B cell (primary cell): Measurements from ENCODE around the gene RAB6C. TPM values are rescaled to one million over a fixed set of nuclear protein-coding genes. Genes with fewer than 3 reads are reported as not detected.
"Not testable (repeated sequence)": the region's sequence is repeated elsewhere in the genome, so short reads cannot be mapped to it uniquely, and the experiment has no call there.

Source experiments
- ATAC-seq: fragments of 200-7000 bp; cut with Tn5 transposase; one replicate; pipeline ENCODE4 v1.10.0; 2021; ENCODE audit warnings: low read depth, mild to moderate bottlenecking, moderate number of reproducible peaks, moderate library complexity
- CTCF ChIA-PET: fragments of 350-600 bp; sonication (Branson Sonifier 250); formaldehyde crosslinking; loops from one replicate; lab custom pipeline; 2021; ENCODE audit warnings: antibody characterized with exemption, inconsistent platforms; lab: Charles Lee
- POLR2A ChIA-PET: fragments of 350-600 bp; sonication (Branson Sonifier 250); formaldehyde crosslinking; loops from one replicate; lab custom pipeline; 2021; ENCODE audit warnings: antibody characterized with exemption; lab: Charles Lee
- DNase-seq: peaks from one replicate; pipeline ENCODE4 v3.0.0; 2013
- H2AFZ ChIP-seq: 2 replicates; pipeline ENCODE4 v1.6.1; 2012; ENCODE audit warnings: mild to moderate bottlenecking, low read depth, low read length; ENCODE audit not compliant: insufficient read depth, poor library complexity, severe bottlenecking
- H3K27ac ChIP-seq, 2 donors: 1 replicate in 1 of 2; 2 replicates in 1 of 2; pipeline ENCODE4 v1.5.1; 2012 to 2013; ENCODE audit warnings: low read length in 2 of 2, mild to moderate bottlenecking in 2 of 2, moderate library complexity in 1 of 2
- H3K27me3 ChIP-seq, 4 experiments: fragments of 200-600 bp in 1 of 4; sonication (generic) in 1 of 4; replicated peaks in 1 of 4; 1 replicate in 2 of 4; 2 replicates in 2 of 4; pipeline versions ENCODE4 v1.6.1 to v1.7.0; 2013 to 2016; ENCODE audit warnings: low read length in 3 of 4, mild to moderate bottlenecking in 2 of 4, mixed read lengths in 1 of 4, moderate library complexity in 1 of 4; ENCODE audit not compliant: insufficient read depth in 4 of 4, control insufficient read depth in 3 of 4; ENCODE audit errors: control extremely low read depth in 1 of 4
- H3K36me3 ChIP-seq, 2 experiments: replicated peaks in 1 of 2; 1 replicate in 1 of 2; 2 replicates in 1 of 2; pipeline versions ENCODE4 v1.6.1 to v1.7.1; 2013; ENCODE audit warnings: low read length in 1 of 2; ENCODE audit not compliant: insufficient read depth in 2 of 2, control insufficient read depth in 1 of 2; ENCODE audit errors: control extremely low read depth in 1 of 2, extremely low read depth in 1 of 2
- H3K4me1 ChIP-seq, 2 donors: fragments of 200-600 bp in 1 of 2; sonication (generic) in 1 of 2; 1 replicate in 1 of 2; 2 replicates in 1 of 2; pipeline versions ENCODE4 v1.5.1 to v1.6.1; 2013 to 2017; ENCODE audit warnings: low read length in 2 of 2; ENCODE audit not compliant: control insufficient read depth in 2 of 2, insufficient read depth in 2 of 2
- H3K4me2 ChIP-seq: replicated peaks from 2 replicates; pipeline ENCODE3; 2012; ENCODE audit warnings: mild to moderate bottlenecking, low read depth, low read length; ENCODE audit not compliant: poor library complexity, severe bottlenecking
- H3K4me3 ChIP-seq, 5 experiments: fragments of 200-600 bp in 1 of 5; sonication (generic) in 1 of 5; 1 replicate in 3 of 5; 2 replicates in 2 of 5; pipeline versions ENCODE4 v1.5.1 to v1.7.0; 2011 to 2016; ENCODE audit warnings: low read length in 4 of 5, mild to moderate bottlenecking in 4 of 5, low read depth in 2 of 5, control low read depth in 1 of 5, moderate library complexity in 1 of 5; ENCODE audit not compliant: insufficient read depth in 1 of 5; ENCODE audit errors: control extremely low read depth in 1 of 5, extremely low read depth in 1 of 5
- H3K79me2 ChIP-seq: fragments of 200-600 bp; sonication (generic); one replicate; pipeline ENCODE4 v1.6.0; 2016; ENCODE audit warnings: low read length; ENCODE audit not compliant: control insufficient read depth, insufficient read depth
- H3K9ac ChIP-seq: fragments of 200-600 bp; sonication (generic); 2 replicates; pipeline ENCODE4 v1.6.1; 2017; ENCODE audit warnings: mild to moderate bottlenecking, low read length, moderate library complexity
- H3K9me3 ChIP-seq, 3 donors: one replicate each; pipeline versions ENCODE4 v1.6.1 to v1.7.1; 2013; ENCODE audit warnings: low read length in 2 of 3; ENCODE audit not compliant: control insufficient read depth in 2 of 3, insufficient read depth in 1 of 3; ENCODE audit errors: control extremely low read depth in 1 of 3
- H4K20me1 ChIP-seq: 2 replicates; pipeline ENCODE4 v1.6.0; 2012; ENCODE audit warnings: mild to moderate bottlenecking, low read length; ENCODE audit not compliant: insufficient read depth, control insufficient read depth, poor library complexity, severe bottlenecking
- H3K27ac Mint-ChIP-seq: one replicate; pipeline ENCODE4 v1.8.0; 2021; ENCODE audit warnings: mixed read lengths
- H3K27me3 Mint-ChIP-seq: one replicate; pipeline ENCODE4 v1.8.0; 2021; ENCODE audit warnings: mixed read lengths
- H3K4me1 Mint-ChIP-seq: one replicate; pipeline ENCODE4 v1.8.0; 2021; ENCODE audit warnings: mixed read lengths
- H3K4me3 Mint-ChIP-seq: one replicate; pipeline ENCODE4 v1.8.0; 2021; ENCODE audit warnings: mixed read lengths
- H3K9me3 Mint-ChIP-seq: one replicate; pipeline ENCODE4 v1.8.0; 2022; ENCODE audit warnings: mixed read lengths; ENCODE audit not compliant: insufficient read depth
- EZH2 ChIP-seq: IDR thresholded peaks from 2 replicates; pipeline ENCODE4 v1.6.1; 2012; ENCODE audit warnings: borderline replicate concordance, low read depth, mild to moderate bottlenecking, moderate library complexity, low read length; ENCODE audit not compliant: insufficient read depth, poor library complexity, severe bottlenecking
- WGBS: methylation state at CpG from one replicate; pipeline ENCODE4 v1.1.5; 2013; ENCODE audit warnings: missing lambda C conversion rate; ENCODE audit not compliant: insufficient coverage; 5-methylcytosine and 5-hydroxymethylcytosine counted together
- intact Hi-C: fragments of 100-400 bp; cut with micrococcal nuclease; formaldehyde crosslinking; loops from one replicate; pipeline ENCODE4 v1.10.0; 2022
- polyA plus RNA-seq: library from polyadenylated mRNA; depleted of rRNA; stranded (reverse); fragments of >200 nt; gene quantifications from 2 replicates; pipeline ENCODE4 v1.2.3, GENCODE V29; 2012
- total RNA-seq, 2 donors: library from RNA; stranded (reverse); fragments of 120-200 nt in 1 of 2; gene quantifications; 1 replicate in 1 of 2; 2 replicates in 1 of 2; pipeline versions ENCODE4 v1.2.3 to v1.2.4, GENCODE V29; 2013 to 2022
- TF ChIP-seq, protein P1 (sequence below): fragments of 200-600 bp; IDR thresholded peaks from one replicate; pipeline ENCODE4 v1.8.0; 2022; ENCODE audit warnings: antibody characterized with exemption, mild to moderate bottlenecking

The RAB6C gene
- total and polyA plus RNA-seq, 2 donors (not counting 1 experiment from before 2014, with no cell fraction given), result 0.09 TPM; not detected in 1

DNA sequence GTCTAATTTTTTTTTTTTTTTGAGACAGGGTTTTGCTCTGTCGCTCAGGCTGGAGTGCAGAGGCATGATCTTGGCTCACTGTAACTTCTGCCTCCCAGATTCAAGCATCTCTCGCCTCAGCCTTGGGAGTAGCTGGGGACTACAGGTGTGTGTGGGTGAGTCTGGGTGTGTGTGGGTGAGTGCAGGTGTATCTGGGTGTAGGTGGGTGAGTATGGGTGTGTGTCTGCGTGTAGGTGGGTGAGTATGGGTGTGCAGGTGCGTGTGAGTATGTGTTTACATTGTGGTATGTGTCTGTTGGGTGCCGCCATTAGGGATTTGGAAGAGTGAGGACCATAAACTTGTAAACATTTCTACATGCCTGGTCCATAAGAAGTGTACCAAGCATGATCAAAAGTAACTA lies 1.5 kb upstream of the RAB6C start:
- H3K4me2 ChIP-seq, result no peak overlapping the region
- POLR2A ChIA-PET, result no interaction called here
- no peak for ATAC-seq
- Mint-ChIP-seq H3K9me3 (no peaks in the 10 kb centered on the region), H3K4me1 (peaks cover 8% of the 10 kb centered on the region), H3K27me3 (peaks cover 45% of the 10 kb centered on the region), H3K27ac (no peak overlapping the region), H3K4me3 (no peak overlapping the region)
- no peaks in the 10 kb centered on the region for H3K4me1 ChIP-seq
- no peaks in the 10 kb centered on the region for H4K20me1 ChIP-seq
- H3K9me3 ChIP-seq, result no peaks in the 10 kb centered on the region
- no peak overlapping the region for H3K9ac ChIP-seq
- 84% methylated on average over 3 of the region's 5 CpGs for WGBS
- no peak overlapping the region for H3K4me3 ChIP-seq
- no peaks in the 10 kb centered on the region for H3K79me2 ChIP-seq
- peaks cover 0 to 14% (median 3%) of the 10 kb centered on the region in 4 experiments for H3K27me3 ChIP-seq
- no peak overlapping the region for H3K27ac ChIP-seq
- no peak for DNase-seq
- CTCF ChIA-PET, result no interaction called here
- no peak overlapping the region for H2AFZ ChIP-seq
- intact Hi-C loops, result no loop called here
- no peaks in the 10 kb centered on the region for H3K36me3 ChIP-seq
- TF ChIP-seq EZH2, result no peak
- TF ChIP-seq, protein P1, sequence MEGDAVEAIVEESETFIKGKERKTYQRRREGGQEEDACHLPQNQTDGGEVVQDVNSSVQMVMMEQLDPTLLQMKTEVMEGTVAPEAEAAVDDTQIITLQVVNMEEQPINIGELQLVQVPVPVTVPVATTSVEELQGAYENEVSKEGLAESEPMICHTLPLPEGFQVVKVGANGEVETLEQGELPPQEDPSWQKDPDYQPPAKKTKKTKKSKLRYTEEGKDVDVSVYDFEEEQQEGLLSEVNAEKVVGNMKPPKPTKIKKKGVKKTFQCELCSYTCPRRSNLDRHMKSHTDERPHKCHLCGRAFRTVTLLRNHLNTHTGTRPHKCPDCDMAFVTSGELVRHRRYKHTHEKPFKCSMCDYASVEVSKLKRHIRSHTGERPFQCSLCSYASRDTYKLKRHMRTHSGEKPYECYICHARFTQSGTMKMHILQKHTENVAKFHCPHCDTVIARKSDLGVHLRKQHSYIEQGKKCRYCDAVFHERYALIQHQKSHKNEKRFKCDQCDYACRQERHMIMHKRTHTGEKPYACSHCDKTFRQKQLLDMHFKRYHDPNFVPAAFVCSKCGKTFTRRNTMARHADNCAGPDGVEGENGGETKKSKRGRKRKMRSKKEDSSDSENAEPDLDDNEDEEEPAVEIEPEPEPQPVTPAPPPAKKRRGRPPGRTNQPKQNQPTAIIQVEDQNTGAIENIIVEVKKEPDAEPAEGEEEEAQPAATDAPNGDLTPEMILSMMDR, result no peak

DNA sequence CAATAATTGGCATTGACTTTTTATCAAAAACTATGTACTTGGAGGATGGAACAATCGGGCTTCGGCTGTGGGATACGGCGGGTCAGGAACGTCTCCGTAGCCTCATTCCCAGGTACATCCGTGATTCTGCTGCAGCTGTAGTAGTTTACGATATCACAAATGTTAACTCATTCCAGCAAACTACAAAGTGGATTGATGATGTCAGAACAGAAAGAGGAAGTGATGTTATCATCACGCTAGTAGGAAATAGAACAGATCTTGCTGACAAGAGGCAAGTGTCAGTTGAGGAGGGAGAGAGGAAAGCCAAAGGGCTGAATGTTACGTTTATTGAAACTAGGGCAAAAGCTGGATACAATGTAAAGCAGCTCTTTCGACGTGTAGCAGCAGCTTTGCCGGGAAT lies 780 bp downstream of the RAB6C start:
- intact Hi-C loops, H3K27ac Mint-ChIP-seq, POLR2A ChIA-PET, H4K20me1 ChIP-seq, CTCF ChIA-PET, H3K4me1 Mint-ChIP-seq, H3K9me3 ChIP-seq, H3K79me2 ChIP-seq, H3K9ac ChIP-seq, H3K27ac ChIP-seq, H3K4me1 ChIP-seq, H3K9me3 Mint-ChIP-seq, H3K36me3 ChIP-seq, ATAC-seq, H2AFZ ChIP-seq, H3K4me2 ChIP-seq: not testable (repeated sequence)
- peak; percentile 20 for DNase-seq
- peaks cover 0 to 14% (median 5%) of the 10 kb centered on the region in 4 experiments for H3K27me3 ChIP-seq
- peak overlapping the region in 1 of 5 experiments; percentile 8 for H3K4me3 ChIP-seq
- H3K27me3 Mint-ChIP-seq, result peaks cover 43% of the 10 kb centered on the region
- H3K4me3 Mint-ChIP-seq, result peak overlapping the region; percentile 47
- WGBS, result no CpG with 5 or more reads among the region's 13 CpGs

DNA sequence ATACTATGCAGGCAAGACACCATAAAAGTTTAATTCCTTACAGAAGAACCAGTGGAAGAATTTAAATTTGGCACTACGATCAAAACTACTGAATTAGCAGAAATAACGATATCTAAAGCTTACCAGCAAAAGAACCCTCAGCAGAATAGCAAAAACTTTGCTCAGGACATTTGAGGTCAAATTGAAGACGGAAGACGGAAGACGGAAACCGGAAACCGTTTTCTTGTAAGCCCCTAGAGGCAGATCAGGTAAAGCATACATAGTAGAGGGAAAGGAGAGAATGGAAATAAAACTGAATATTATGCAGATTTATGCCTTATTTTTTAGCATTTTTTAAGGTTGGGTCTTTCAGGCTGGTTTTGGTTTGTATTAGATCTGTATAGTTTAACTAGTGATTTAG lies 2.2 kb downstream of the RAB6C start:
- DNase-seq, H4K20me1 ChIP-seq, H3K9me3 Mint-ChIP-seq, H3K4me1 Mint-ChIP-seq, H3K4me2 ChIP-seq, H3K9me3 ChIP-seq, H3K27ac ChIP-seq, ATAC-seq, H3K4me3 Mint-ChIP-seq, intact Hi-C loops, H3K4me3 ChIP-seq, H2AFZ ChIP-seq, H3K27ac Mint-ChIP-seq, H3K4me1 ChIP-seq, H3K79me2 ChIP-seq, CTCF ChIA-PET, H3K36me3 ChIP-seq, H3K9ac ChIP-seq, POLR2A ChIA-PET: not testable (repeated sequence)
- no CpG with 5 or more reads among the region's 7 CpGs for WGBS
- H3K27me3 ChIP-seq, result peaks cover 0 to 14% (median 5%) of the 10 kb centered on the region in 4 experiments
- H3K27me3 Mint-ChIP-seq, result peaks cover 41% of the 10 kb centered on the region
